Upper lobe of left lung (tissue), 6 donors: ENCODE results near the gene PCDHGA2. TPM values are rescaled to one million over a fixed set of nuclear protein-coding genes. Genes with fewer than 3 reads are reported as not detected.

Experiments used
- ATAC-seq, 2 donors: fragments of 200-7000 bp; cut with Tn5 transposase; one replicate each; pipeline ENCODE4 v1.9.1; 2022; ENCODE audit warnings: mild to moderate bottlenecking in 2 of 2, moderate library complexity in 2 of 2; ENCODE audit not compliant: low FRiP score in 2 of 2
- DNase-seq, 2 donors: peaks; one replicate each; pipeline ENCODE4 v3.0.0-alpha.2; 2019 to 2020
- H3K27ac ChIP-seq, 4 donors: fragments of 200-600 bp; sonication (generic); one replicate each; pipeline ENCODE4 v1.5.1; 2016 to 2019
- H3K27me3 ChIP-seq, 4 donors: fragments of 200-600 bp; sonication (generic); one replicate each; pipeline ENCODE4 v1.5.1; 2017 to 2019
- H3K36me3 ChIP-seq, 4 donors: fragments of 200-600 bp; sonication (generic); one replicate each; pipeline ENCODE4 v1.5.1; 2016 to 2019
- H3K4me1 ChIP-seq, 4 donors: fragments of 200-600 bp; sonication (generic); one replicate each; pipeline ENCODE4 v1.5.1; 2018 to 2019
- H3K4me3 ChIP-seq, 4 donors: fragments of 200-600 bp; sonication (generic); one replicate each; pipeline ENCODE4 v1.5.1; 2017 to 2019; ENCODE audit warnings: mild to moderate bottlenecking in 2 of 4, moderate library complexity in 1 of 4
- H3K9me3 ChIP-seq, 4 donors: fragments of 200-600 bp; sonication (generic); one replicate each; pipeline ENCODE4 v1.5.1; 2018 to 2019
- EP300 ChIP-seq, 4 donors: sonication (generic); formaldehyde crosslinking; IDR thresholded peaks; one replicate each; pipeline ENCODE4 v1.5.1; 2017; ENCODE audit warnings: antibody characterized with exemption in 4 of 4, control low read depth in 2 of 4
- POLR2A ChIP-seq, 4 donors: fragments of 450-650 bp; IDR thresholded peaks; one replicate each; pipeline ENCODE4 v1.5.1; 2016 to 2017; ENCODE audit warnings: antibody characterized with exemption in 4 of 4, mild to moderate bottlenecking in 2 of 4
- POLR2AphosphoS5 ChIP-seq, 2 donors: sonication (generic); formaldehyde crosslinking; IDR thresholded peaks; one replicate each; pipeline ENCODE4 v1.5.1; 2017; ENCODE audit warnings: antibody characterized with exemption in 2 of 2
- WGBS, 2 donors: methylation state at CpG; one replicate each; pipeline ENCODE4 v1.1.5; 2017 to 2018; 5-methylcytosine and 5-hydroxymethylcytosine counted together
- total RNA-seq, 6 donors: library from RNA; depleted of rRNA in 4 of 6; stranded (reverse); fragments of >200 nt in 4 of 6; gene quantifications; one replicate each; pipeline versions ENCODE4 v1.1.0 to v1.2.1, GENCODE V29; 2016 to 2021
- TF ChIP-seq, protein P1 (sequence below), 6 experiments: fragments of 450-650 bp in 4 of 6; fragments of 200-600 bp in 2 of 6; sonication (generic) in 2 of 6; IDR thresholded peaks; one replicate each; pipeline ENCODE4 v1.5.1; 2016 to 2019; ENCODE audit warnings: antibody characterized with exemption in 6 of 6
- donor health status: DM: no; HTN: no; CAD: no; lungs with moderate emphysema.
- donor health status: DM: no; HTN: yes; CAD: no; lungs with severe emphysema.

The PCDHGA2 gene
- total RNA-seq, 6 donors from 2014 or later, result 1.6 to 4.3 (median 2.7) TPM

DNA sequence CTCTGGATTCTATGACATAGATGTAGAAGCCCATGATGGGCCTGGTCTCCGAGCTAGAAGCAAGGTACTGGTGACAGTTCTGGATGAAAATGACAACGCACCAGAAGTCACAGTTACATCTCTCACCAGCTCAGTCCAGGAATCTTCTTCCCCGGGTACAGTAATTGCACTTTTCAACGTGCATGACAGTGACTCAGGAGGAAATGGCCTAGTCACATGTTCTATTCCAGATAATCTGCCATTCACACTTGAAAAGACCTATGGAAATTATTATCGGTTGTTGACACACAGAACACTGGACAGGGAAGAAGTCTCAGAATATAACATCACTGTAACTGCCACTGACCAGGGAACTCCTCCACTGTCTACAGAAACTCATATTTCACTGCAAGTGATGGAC, 17.6 kb downstream of the PCDHGA2 start:
- Histone ChIP-seq H3K4me3 (no peak overlapping the region), H3K36me3 (no peaks in the 10 kb centered on the region), H3K27ac (no peak overlapping the region), H3K27me3 (no peaks in the 10 kb centered on the region), H3K4me1 (no peaks in the 10 kb centered on the region), H3K9me3 (peaks cover 33 to 85% (median 66%) of the 10 kb centered on the region in 4 donors)
- no peak for DNase-seq
- no peak for TF ChIP-seq POLR2A (IDR thresholded peaks at IDR 0.05)
- TF ChIP-seq POLR2AphosphoS5 (IDR thresholded peaks at IDR 0.05), result no peak
- TF ChIP-seq EP300 (IDR thresholded peaks at IDR 0.05), result no peak
- TF ChIP-seq, protein P1, sequence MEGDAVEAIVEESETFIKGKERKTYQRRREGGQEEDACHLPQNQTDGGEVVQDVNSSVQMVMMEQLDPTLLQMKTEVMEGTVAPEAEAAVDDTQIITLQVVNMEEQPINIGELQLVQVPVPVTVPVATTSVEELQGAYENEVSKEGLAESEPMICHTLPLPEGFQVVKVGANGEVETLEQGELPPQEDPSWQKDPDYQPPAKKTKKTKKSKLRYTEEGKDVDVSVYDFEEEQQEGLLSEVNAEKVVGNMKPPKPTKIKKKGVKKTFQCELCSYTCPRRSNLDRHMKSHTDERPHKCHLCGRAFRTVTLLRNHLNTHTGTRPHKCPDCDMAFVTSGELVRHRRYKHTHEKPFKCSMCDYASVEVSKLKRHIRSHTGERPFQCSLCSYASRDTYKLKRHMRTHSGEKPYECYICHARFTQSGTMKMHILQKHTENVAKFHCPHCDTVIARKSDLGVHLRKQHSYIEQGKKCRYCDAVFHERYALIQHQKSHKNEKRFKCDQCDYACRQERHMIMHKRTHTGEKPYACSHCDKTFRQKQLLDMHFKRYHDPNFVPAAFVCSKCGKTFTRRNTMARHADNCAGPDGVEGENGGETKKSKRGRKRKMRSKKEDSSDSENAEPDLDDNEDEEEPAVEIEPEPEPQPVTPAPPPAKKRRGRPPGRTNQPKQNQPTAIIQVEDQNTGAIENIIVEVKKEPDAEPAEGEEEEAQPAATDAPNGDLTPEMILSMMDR (IDR thresholded peaks at IDR 0.05), result no peak
- ATAC-seq, result no peak
- 72 to 77% methylated on average over 5 of the region's 5 CpGs for WGBS, 2 donors

DNA sequence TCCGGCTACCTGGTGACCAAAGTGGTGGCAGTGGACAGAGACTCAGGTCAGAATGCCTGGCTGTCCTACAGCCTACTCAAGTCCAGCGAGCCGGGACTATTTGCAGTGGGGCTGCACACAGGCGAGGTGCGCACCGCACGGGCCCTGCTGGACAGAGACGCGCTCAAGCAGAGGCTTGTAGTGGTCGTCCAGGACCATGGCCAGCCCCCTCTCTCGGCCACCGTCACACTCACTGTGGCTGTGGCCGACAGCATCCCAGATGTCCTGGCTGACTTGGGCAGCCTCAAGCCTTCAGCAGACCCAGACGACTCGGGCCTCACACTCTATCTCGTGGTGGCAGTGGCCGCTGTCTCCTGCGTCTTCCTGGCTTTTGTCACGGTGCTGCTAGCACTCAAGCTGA, 18.4 kb downstream of the PCDHGA2 start:
- no peaks in the 10 kb centered on the region for H3K27me3 ChIP-seq
- peaks cover 33 to 85% (median 66%) of the 10 kb centered on the region in 4 donors for H3K9me3 ChIP-seq
- H3K36me3 ChIP-seq, result no peaks in the 10 kb centered on the region
- ATAC-seq (no peak), DNase-seq (no peak)
- TF ChIP-seq, protein P1 (IDR thresholded peaks at IDR 0.05), result no peak
- TF ChIP-seq POLR2A (IDR thresholded peaks at IDR 0.05), result no peak
- H3K4me1 ChIP-seq, result no peaks in the 10 kb centered on the region
- 45 to 58% methylated on average over 4 to 7 of the region's 19 CpGs for WGBS, 2 donors
- H3K4me3 ChIP-seq, result no peak overlapping the region
- no peak overlapping the region for H3K27ac ChIP-seq

DNA sequence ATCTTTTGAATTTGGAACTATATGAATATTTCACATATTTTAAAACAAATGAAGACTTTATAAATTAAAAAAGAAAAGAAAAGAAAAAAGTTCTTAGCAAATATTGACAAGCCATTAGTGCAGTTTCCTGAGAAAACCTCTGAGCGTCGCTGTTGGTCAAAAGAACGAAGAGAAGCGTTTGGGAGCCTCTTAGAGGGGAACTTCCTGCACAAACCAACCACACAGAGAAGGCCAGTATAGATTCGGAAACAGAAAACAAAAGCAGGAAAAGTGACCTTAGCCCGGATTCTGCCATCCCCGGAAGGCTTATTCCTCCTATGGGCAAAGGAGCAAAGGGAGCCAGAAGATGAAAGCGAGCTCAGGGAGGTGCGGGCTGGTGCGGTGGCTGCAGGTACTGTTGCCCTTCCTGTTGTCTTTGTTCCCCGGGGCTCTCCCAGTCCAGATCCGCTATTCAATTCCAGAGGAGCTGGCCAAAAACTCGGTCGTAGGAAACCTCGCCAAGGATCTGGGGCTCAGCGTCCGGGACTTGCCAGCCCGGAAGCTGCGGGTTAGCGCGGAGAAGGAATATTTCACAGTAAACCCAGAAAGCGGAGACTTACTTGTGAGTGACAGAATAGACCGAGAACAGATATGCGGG, 21.3 kb downstream of the PCDHGA2 start, which contains the start of gene PCDHGB2:
PCDHGB2 (plus strand) TSS at position 205 of the 637 bp plus-strand sequence; CDS start at position 347, 142 bp downstream.
- Histone ChIP-seq H3K36me3 (no peaks in the 10 kb centered on the region), H3K4me3 (peak within 1 kb of the TSS in 3 of 4 donors; percentile 12 to 36 (median 21)), H3K4me1 (no peaks in the 10 kb centered on the region), H3K27ac (no peak within 1 kb of the TSS), H3K27me3 (peaks cover 0 to 4% (median 0%) of the 10 kb centered on the region in 4 donors), H3K9me3 (peaks cover 52 to 95% (median 76%) of the 10 kb centered on the region in 4 donors)
- TF ChIP-seq POLR2AphosphoS5 (IDR thresholded peaks at IDR 0.05) (no peak), POLR2A (IDR thresholded peaks at IDR 0.05) (no peak)
- TF ChIP-seq, protein P1 (IDR thresholded peaks at IDR 0.05), result peak in 1 of 6 experiments; percentile 8
- ATAC-seq (peak in 1 of 2 donors; percentile 31), DNase-seq (no peak)
- WGBS, 2 donors, result 14% methylated on average over 24 of the region's 24 CpGs

DNA sequence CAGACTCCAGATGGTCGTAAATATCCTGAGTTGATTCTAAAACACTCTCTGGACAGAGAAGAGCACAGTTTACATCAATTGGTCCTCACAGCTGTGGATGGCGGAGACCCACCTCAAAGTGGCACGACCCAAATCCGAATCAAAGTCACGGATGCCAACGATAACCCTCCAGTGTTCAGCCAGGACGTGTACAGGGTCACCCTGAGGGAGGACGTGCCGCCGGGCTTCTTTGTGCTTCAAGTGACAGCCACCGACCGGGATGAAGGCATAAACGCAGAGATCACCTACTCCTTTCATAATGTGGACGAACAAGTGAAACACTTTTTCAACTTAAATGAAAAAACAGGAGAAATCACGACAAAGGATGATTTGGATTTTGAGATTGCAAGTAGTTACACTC, 22.1 kb downstream of the PCDHGA2 start:
- ATAC-seq (no peak), DNase-seq (no peak)
- Histone ChIP-seq H3K27me3 (peaks cover 0 to 4% (median 0%) of the 10 kb centered on the region in 4 donors), H3K4me1 (no peaks in the 10 kb centered on the region), H3K9me3 (peaks cover 52 to 95% (median 76%) of the 10 kb centered on the region in 4 donors), H3K27ac (no peak overlapping the region), H3K36me3 (no peaks in the 10 kb centered on the region), H3K4me3 (peak overlapping the region in 1 of 4 donors; percentile 36)
- TF ChIP-seq, protein P1 (IDR thresholded peaks at IDR 0.05), result no peak
- TF ChIP-seq POLR2A (IDR thresholded peaks at IDR 0.05), result no peak
- TF ChIP-seq POLR2AphosphoS5 (IDR thresholded peaks at IDR 0.05), result no peak
- no peak for TF ChIP-seq EP300 (IDR thresholded peaks at IDR 0.05)
- WGBS, 2 donors, result 38 to 47% methylated on average over 12 to 15 of the region's 15 CpGs

DNA sequence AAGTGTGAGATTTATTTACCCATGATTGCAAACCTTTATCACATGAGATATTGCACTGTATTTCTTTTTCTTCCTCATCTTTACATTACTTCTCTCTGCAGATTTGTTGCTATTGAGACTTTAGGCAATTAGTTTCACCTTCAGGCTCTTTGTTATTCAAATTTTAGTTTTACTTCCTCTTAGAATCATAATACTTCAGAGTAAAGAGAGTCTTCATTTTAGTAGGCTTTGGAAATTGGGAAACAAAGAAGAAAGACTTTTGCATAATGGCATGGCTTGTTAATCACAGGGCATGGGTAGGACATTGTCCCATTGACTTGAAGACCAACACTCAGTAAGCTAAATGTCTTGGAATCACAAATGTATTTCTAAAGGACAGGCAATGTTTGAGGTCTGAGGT, 24.2 kb downstream of the PCDHGA2 start:
- Histone ChIP-seq H3K27ac (no peak overlapping the region), H3K4me3 (no peak overlapping the region), H3K27me3 (peaks cover 0 to 7% (median 0%) of the 10 kb centered on the region in 4 donors), H3K4me1 (no peaks in the 10 kb centered on the region), H3K9me3 (peaks cover 66 to 97% (median 76%) of the 10 kb centered on the region in 4 donors), H3K36me3 (no peaks in the 10 kb centered on the region)
- ATAC-seq (no peak), DNase-seq (no peak)
- TF ChIP-seq POLR2AphosphoS5 (IDR thresholded peaks at IDR 0.05) (no peak), EP300 (IDR thresholded peaks at IDR 0.05) (no peak)
